Heart left ventricle (tissue), 13 donors: ENCODE results near the gene TXNDC5.

Experiments used
- POLR2A ChIP-seq, 2 donors: fragments of 450-650 bp; IDR thresholded peaks; one replicate each; pipeline ENCODE4 v1.6.1; 2017; ENCODE audit warnings: antibody characterized with exemption in 2 of 2, mild to moderate bottlenecking in 2 of 2, moderate library complexity in 2 of 2
- TF ChIP-seq, protein P1 (sequence below), 12 donors: fragments of 200-600 bp; sonication (generic) in 4 of 12; IDR thresholded peaks; one replicate each; pipeline versions ENCODE4 v1.5.0 to v1.8.0; 2018 to 2022; ENCODE audit warnings: antibody characterized with exemption in 12 of 12, mild to moderate bottlenecking in 5 of 12
- donor health status: ischemic (EF 13 %, LVEDD 7.1; RV severe dilation, severe dysfunction).
- donor health status: DM: no; HTN: yes; CAD: no.
- donor health status: DM: no; HTN: no; CAD: no.
- donor health status: ischemic (EF 25% LVEDD 6.9; RV normal size, moderate dysfunction).
- donor health status: ischemic (EF 25% LVEDD 5.7; RV mildly dilated, moderate dysfunction).
- donor health status: ischemic (EF 35%, LVEDD 5.7; RV mildly dilated, moderate dysfunction).
- donor health status: nonischemic (EF 11% LVEDD 7.7; RV severe dilation, severe dysfunction).
- donor health status: DM: yes; HTN: yes; CAD: no.
- donor health status: PGD.
- donor health status: ischemic (EF 29% LVEDD 5.4; RV normal size, mild dysfunction).
- donor health status: nonischemic (EF 23%, LVEDD 6.1; RV moderate dilation, normal function).

DNA sequence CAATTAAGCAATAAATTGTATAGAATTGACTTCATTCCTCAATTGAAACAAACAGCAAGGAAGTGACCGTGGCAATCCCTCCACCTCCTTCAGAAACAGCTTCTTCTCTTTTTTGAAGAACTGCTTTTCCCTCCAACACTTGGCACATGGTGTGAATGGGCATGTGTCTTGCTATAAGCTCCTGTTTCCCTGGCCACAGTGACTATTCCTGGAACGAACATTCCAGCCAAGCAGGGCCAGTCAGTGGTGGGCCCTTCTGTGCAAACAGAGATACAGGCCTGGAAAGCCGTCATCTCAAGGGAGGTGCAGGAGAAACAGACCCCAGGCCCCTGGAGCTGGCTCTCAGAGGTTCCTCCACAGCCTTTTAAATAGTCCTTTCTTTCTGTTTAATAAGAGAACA lies 6.9 kb downstream of the TXNDC5 start:
- TF ChIP-seq, protein P1, sequence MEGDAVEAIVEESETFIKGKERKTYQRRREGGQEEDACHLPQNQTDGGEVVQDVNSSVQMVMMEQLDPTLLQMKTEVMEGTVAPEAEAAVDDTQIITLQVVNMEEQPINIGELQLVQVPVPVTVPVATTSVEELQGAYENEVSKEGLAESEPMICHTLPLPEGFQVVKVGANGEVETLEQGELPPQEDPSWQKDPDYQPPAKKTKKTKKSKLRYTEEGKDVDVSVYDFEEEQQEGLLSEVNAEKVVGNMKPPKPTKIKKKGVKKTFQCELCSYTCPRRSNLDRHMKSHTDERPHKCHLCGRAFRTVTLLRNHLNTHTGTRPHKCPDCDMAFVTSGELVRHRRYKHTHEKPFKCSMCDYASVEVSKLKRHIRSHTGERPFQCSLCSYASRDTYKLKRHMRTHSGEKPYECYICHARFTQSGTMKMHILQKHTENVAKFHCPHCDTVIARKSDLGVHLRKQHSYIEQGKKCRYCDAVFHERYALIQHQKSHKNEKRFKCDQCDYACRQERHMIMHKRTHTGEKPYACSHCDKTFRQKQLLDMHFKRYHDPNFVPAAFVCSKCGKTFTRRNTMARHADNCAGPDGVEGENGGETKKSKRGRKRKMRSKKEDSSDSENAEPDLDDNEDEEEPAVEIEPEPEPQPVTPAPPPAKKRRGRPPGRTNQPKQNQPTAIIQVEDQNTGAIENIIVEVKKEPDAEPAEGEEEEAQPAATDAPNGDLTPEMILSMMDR (IDR thresholded peaks at IDR 0.05), result no peak
- TF ChIP-seq POLR2A (IDR thresholded peaks at IDR 0.05), result no peak
